Measurements from ENCODE around the gene DHTKD1.

DHTKD1 gene

DNA sequence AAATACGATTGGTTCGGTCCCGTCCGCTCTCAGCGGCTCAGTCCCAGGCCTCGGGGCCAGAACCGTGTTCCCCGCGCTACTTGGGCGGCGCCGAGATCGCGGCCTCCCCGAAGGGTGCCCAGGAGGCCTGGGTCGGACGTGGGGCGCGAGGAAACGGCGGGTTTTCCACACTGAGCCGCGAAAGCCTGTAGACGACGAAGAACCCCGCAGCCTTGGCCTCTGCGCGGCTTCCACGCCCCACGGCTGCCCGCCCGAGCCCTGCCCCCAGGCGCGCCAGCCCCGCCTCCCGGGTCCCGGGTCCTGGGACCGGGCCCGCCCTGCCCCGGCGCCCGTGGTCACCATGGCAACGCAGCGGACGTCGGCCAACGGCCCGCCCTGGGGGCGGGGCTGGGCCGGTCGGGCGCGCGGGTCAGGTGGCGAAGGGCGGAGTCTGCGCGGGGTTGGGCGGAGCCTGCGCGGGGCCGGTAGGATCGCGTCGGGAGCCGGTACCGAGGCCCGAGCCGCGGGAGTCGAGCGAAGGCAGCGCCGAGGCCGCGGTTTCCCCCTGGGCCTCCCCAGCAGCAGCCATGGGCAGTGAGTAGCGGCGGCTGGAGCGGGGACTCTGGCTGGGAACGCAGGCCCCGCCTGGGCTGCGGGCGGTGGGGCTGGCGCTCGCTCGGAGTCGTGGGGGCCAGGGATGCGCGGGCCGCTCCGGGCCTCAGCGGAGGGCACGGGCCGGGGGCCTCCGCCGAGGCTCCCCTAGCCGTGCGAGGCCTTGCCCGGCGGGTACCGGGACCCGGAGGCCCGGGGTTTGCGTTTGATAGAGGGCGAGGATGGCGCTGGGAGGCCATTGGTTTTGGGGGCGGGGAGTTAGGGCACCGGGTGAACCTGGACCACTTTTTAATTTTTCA, 60.7 kb downstream of the DHTKD1 start, which contains the start of gene SEC61A2:
TSS of gene SEC61A2 (plus strand) at position 456 of the 890 bp plus-strand sequence. CDS start at position 567, 111 bp downstream.
- Histone ChIP-seq H3K27ac (peak within 1 kb of the TSS; percentile 88), H3K4me3 (ENCODE audit: low read depth in 1 of 2, low read length in 1 of 2) (peak within 1 kb of the TSS; percentile 84), H3K9me3 (no peaks in the 10 kb centered on the region), H3K4me1 (ENCODE audit: control insufficient read depth in 1 of 2, insufficient read depth in 1 of 2, low read depth in 1 of 2, low read length in 1 of 2) (peaks cover 13 to 14% of the 10 kb centered on the region in 2 experiments), H3K36me3 (peaks cover 8% of the 10 kb centered on the region), H3K27me3 (peaks cover 14% of the 10 kb centered on the region)
- peak; percentile 58 for TF ChIP-seq CTCF (IDR thresholded peaks at IDR 0.05)

- Histone ChIP-seq H3K4me1 (ENCODE audit: control insufficient read depth in 1 of 2, insufficient read depth in 1 of 2, low read depth in 1 of 2, low read length in 1 of 2) (peaks cover 13 to 14% of the 10 kb centered on the region in 2 experiments), H3K9me3 (no peaks in the 10 kb centered on the region), H3K4me3 (ENCODE audit: low read depth in 1 of 2, low read length in 1 of 2) (peak overlapping the region; percentile 84), H3K27ac (no peak overlapping the region), H3K36me3 (peaks cover 4% of the 10 kb centered on the region), H3K27me3 (peaks cover 14% of the 10 kb centered on the region)
- TF ChIP-seq CTCF (IDR thresholded peaks at IDR 0.05), result peak; percentile 17
Observed at GRCh38 chr10:12130237-12130872, 61.6 kb downstream of the DHTKD1 start.

DNA sequence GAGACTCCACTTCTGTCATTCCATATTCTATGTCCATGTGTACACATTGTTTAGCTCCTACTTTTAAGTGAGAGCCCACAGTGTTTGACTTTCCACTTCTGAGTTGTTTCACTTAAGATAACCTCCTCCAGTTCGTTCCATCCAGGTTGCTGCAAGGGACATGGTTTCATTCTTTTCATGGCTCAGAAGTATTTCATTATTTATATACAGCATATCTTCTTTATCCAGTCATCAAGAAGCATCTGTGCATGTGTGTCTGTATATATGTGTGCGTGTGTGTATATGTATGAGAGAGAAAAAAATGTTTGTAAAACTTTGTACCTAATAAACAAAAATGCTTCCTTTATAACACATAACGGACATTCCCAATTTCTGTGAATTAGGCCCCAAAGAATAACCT, 66.9 kb downstream of the DHTKD1 start:
- Histone ChIP-seq H3K4me3 (ENCODE audit: low read depth in 1 of 2, low read length in 1 of 2) (no peak overlapping the region), H3K36me3 (peaks cover 8% of the 10 kb centered on the region), H3K27ac (no peak overlapping the region), H3K27me3 (peaks cover 5% of the 10 kb centered on the region), H3K9me3 (no peaks in the 10 kb centered on the region), H3K4me1 (ENCODE audit: control insufficient read depth in 1 of 2, insufficient read depth in 1 of 2, low read depth in 1 of 2, low read length in 1 of 2) (no peaks in the 10 kb centered on the region)
- no peak for TF ChIP-seq CTCF (IDR thresholded peaks at IDR 0.05)

GRCh38 chr10:12140038-12140437, 71.3 kb downstream of the DHTKD1 start:
- TF ChIP-seq CTCF (IDR thresholded peaks at IDR 0.05), result no peak
- Histone ChIP-seq H3K4me3 (ENCODE audit: low read depth in 1 of 2, low read length in 1 of 2) (no peak overlapping the region), H3K9me3 (no peaks in the 10 kb centered on the region), H3K27ac (no peak overlapping the region), H3K36me3 (peaks cover 18% of the 10 kb centered on the region), H3K4me1 (ENCODE audit: control insufficient read depth in 1 of 2, insufficient read depth in 1 of 2, low read depth in 1 of 2, low read length in 1 of 2) (no peaks in the 10 kb centered on the region), H3K27me3 (no peaks in the 10 kb centered on the region)

DNA sequence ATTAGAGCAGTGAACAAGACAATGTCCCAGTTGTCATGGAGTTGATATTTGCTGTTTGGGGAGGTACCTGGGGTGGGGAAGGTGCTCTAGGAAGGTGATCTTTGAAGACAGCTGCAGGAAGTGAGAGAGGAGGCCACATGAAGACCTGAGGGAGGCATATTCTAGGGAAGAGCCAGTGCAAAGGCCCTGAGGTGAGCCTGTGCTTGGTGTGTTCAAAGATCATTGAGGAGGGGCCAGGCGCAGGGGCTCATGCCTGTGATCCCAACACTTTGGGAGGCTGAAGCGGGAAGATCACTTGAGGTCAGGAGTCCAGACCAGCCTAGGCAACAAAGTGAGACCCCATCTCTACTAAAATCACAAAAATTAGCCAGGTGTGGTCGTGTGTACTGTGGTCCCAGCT, 75.8 kb downstream of the DHTKD1 start:
- H3K36me3 ChIP-seq, result peaks cover 12% of the 10 kb centered on the region

More for the DNA sequence above, 75.8 kb downstream of the DHTKD1 start:
- Histone ChIP-seq H3K4me3 (ENCODE audit: low read depth in 1 of 2, low read length in 1 of 2) (no peak overlapping the region), H3K4me1 (ENCODE audit: control insufficient read depth in 1 of 2, insufficient read depth in 1 of 2, low read depth in 1 of 2, low read length in 1 of 2) (no peaks in the 10 kb centered on the region), H3K9me3 (no peaks in the 10 kb centered on the region), H3K27me3 (no peaks in the 10 kb centered on the region), H3K27ac (no peak overlapping the region)
- TF ChIP-seq CTCF (IDR thresholded peaks at IDR 0.05), result no peak

All from neutrophil (primary cell).